SK-N-SH (cell line): ENCODE results near the gene AAMP. TPM values are rescaled to one million over a fixed set of nuclear protein-coding genes. Genes with fewer than 3 reads are reported as not detected.
A peak's percentile ranks its signal among the peaks of the same experiment; 100 is the strongest.

Experiments used
- CTCF ChIA-PET: fragments of 300-600, 350-600 bp; formaldehyde crosslinking; extraction: SDS; loops from one replicate; lab custom pipeline; 2021; lab: Yijun Ruan, JAX
- POLR2A ChIA-PET: fragments of 350-600 bp; sonication (Branson Sonifier 250); formaldehyde crosslinking; extraction: SDS; loops from one replicate; lab custom pipeline; 2020; ENCODE audit warnings: antibody characterized with exemption, inconsistent platforms; lab: Yijun Ruan, JAX
- DNase-seq: peaks from one replicate; pipeline ENCODE4 v3.0.0; 2012
- H2AFZ ChIP-seq: fragments of 200-600 bp; sonication (generic); 2 replicates; pipeline ENCODE4 v1.8.1; 2016; ENCODE audit warnings: antibody characterized with exemption, mild to moderate bottlenecking, low read depth
- H3F3A ChIP-seq: fragments of 200-600 bp; sonication (generic); replicated peaks from 2 replicates; pipeline ENCODE3; 2016; ENCODE audit warnings: antibody characterized with exemption, mild to moderate bottlenecking; ENCODE audit not compliant: insufficient read depth
- H3K27ac ChIP-seq, 2 experiments: fragments of 200-500 bp in 1 of 2; fragments of 200-600 bp in 1 of 2; sonication (Bioruptor generic) in 1 of 2; sonication (generic), shearing (Covaris generic) in 1 of 2; 2 replicates each; pipeline versions ENCODE4 v1.5.1 to v1.6.1; 2014 to 2016; ENCODE audit warnings: low read depth in 2 of 2, inconsistent platforms in 1 of 2, low read length in 1 of 2, mild to moderate bottlenecking in 1 of 2, mixed read lengths in 1 of 2
- H3K27me3 ChIP-seq: fragments of 200-600 bp; sonication (generic), shearing (Covaris generic); 2 replicates; pipeline ENCODE4 v1.6.1; 2016; ENCODE audit warnings: mixed run types; ENCODE audit not compliant: insufficient read depth
- H3K36me3 ChIP-seq, 2 experiments: fragments of 200-500 bp in 1 of 2; fragments of 200-600 bp in 1 of 2; sonication (Bioruptor generic) in 1 of 2; sonication (generic) in 1 of 2; replicated peaks in 1 of 2; 2 replicates each; pipeline versions ENCODE3 to v1.5.1; 2014 to 2016; ENCODE audit warnings: low read length in 1 of 2, mild to moderate bottlenecking in 1 of 2; ENCODE audit not compliant: insufficient read depth in 2 of 2, control insufficient read depth in 1 of 2
- H3K4me1 ChIP-seq, 2 experiments: fragments of 200-500 bp in 1 of 2; fragments of 200-600 bp in 1 of 2; sonication (Bioruptor generic) in 1 of 2; sonication (generic), shearing (Covaris generic) in 1 of 2; 2 replicates each; pipeline versions ENCODE4 v1.5.1 to v1.6.1; 2014 to 2016; ENCODE audit warnings: low read depth in 1 of 2, low read length in 1 of 2, mixed run types in 1 of 2; ENCODE audit not compliant: insufficient read depth in 2 of 2, control insufficient read depth in 1 of 2
- H3K4me2 ChIP-seq: fragments of 200-600 bp; sonication (generic), shearing (Covaris generic); 2 replicates; pipeline ENCODE4 v1.6.1; 2017; ENCODE audit warnings: mixed run types
- H3K4me3 ChIP-seq, 2 experiments: fragments of 200-500 bp in 1 of 2; fragments of 200-600 bp in 1 of 2; sonication (Bioruptor generic) in 1 of 2; sonication (generic), shearing (Covaris generic) in 1 of 2; 2 replicates each; pipeline versions ENCODE4 v1.5.1 to v1.8.1; 2014 to 2016; ENCODE audit warnings: low read depth in 2 of 2, inconsistent platforms in 1 of 2, low read length in 1 of 2, mild to moderate bottlenecking in 1 of 2, mixed read lengths in 1 of 2, moderate library complexity in 1 of 2
- H3K79me2 ChIP-seq: fragments of 200-600 bp; sonication (generic); 2 replicates; pipeline ENCODE4 v1.8.1; 2017; ENCODE audit warnings: mild to moderate bottlenecking; ENCODE audit not compliant: insufficient read depth
- H3K9ac ChIP-seq: fragments of 200-600 bp; sonication (generic); 2 replicates; pipeline ENCODE4 v1.6.1; 2017; ENCODE audit warnings: mixed run types
- H3K9me2 ChIP-seq: fragments of 200-600 bp; sonication (generic); 2 replicates; pipeline ENCODE4 v1.6.1; 2017; ENCODE audit warnings: mixed run types
- H3K9me3 ChIP-seq: fragments of 200-600 bp; sonication (generic); 2 replicates; pipeline ENCODE4 v1.6.1; 2017; ENCODE audit warnings: mixed run types, mild to moderate bottlenecking, moderate library complexity
- H4K20me1 ChIP-seq: fragments of 200-600 bp; sonication (generic); 2 replicates; pipeline ENCODE4 v1.6.1; 2017; ENCODE audit warnings: mild to moderate bottlenecking, mixed run types; ENCODE audit not compliant: insufficient read depth
- CHD2 ChIP-seq: fragments of 150-350 bp; IDR thresholded peaks from 2 replicates; pipeline ENCODE4 v1.6.1; 2018; ENCODE audit warnings: low read length; ENCODE audit not compliant: partially characterized antibody
- FOSL2 ChIP-seq: IDR thresholded peaks from 2 replicates; pipeline ENCODE4 v1.4.0; 2012; ENCODE audit warnings: low read depth, mild to moderate bottlenecking, moderate library complexity, borderline replicate concordance
- FOXJ3 ChIP-seq: sonication (generic); formaldehyde crosslinking; IDR thresholded peaks from 2 replicates; pipeline ENCODE4 v1.5.1; 2020; ENCODE audit warnings: mild to moderate bottlenecking, missing genetic modification reagents
- JUND ChIP-seq: IDR thresholded peaks from 2 replicates; pipeline ENCODE4 v1.4.0; 2012
- MEF2A ChIP-seq: IDR thresholded peaks from 2 replicates; pipeline ENCODE4 v1.4.0; 2012; ENCODE audit warnings: low read depth, borderline replicate concordance
- NFIC ChIP-seq: IDR thresholded peaks from 2 replicates; pipeline ENCODE4 v1.4.0; 2012; ENCODE audit warnings: borderline replicate concordance
- RAD21 ChIP-seq: IDR thresholded peaks from 2 replicates; pipeline ENCODE4 v1.6.1; 2012; ENCODE audit warnings: mild to moderate bottlenecking, low read length
- RCOR1 ChIP-seq: fragments of 150-350 bp; IDR thresholded peaks from 2 replicates; pipeline ENCODE4 v1.6.1; 2017; ENCODE audit warnings: antibody characterized with exemption, low read length
- TCF12 ChIP-seq: IDR thresholded peaks from 2 replicates; pipeline ENCODE4 v1.4.0; 2012
- USF2 ChIP-seq: fragments of 150-350 bp; IDR thresholded peaks from 2 replicates; pipeline ENCODE4 v1.6.1; 2017; ENCODE audit warnings: antibody characterized with exemption, low read length, low read depth, borderline replicate concordance
- YY1 ChIP-seq: IDR thresholded peaks from 2 replicates; pipeline ENCODE4 v1.4.0; 2012; ENCODE audit warnings: low read depth, mild to moderate bottlenecking
- WGBS: methylation state at CpG from one replicate; pipeline ENCODE4 v1.1.6; 2017; ENCODE audit warnings: low lambda C conversion rate; 5-methylcytosine and 5-hydroxymethylcytosine counted together
- polyA plus RNA-seq, 3 experiments: library from polyadenylated mRNA; depleted of rRNA; stranded (reverse); fragments of >200 nt; gene quantifications; 2 replicates each; pipeline ENCODE4 v1.2.3, GENCODE V29; 2012
- TF ChIP-seq, protein P1 (sequence below): fragments of 200-600 bp; sonication (generic); IDR thresholded peaks from 2 replicates; pipeline ENCODE4 v1.6.1; 2017; ENCODE audit warnings: antibody characterized with exemption, mild to moderate bottlenecking, moderate library complexity

Gene AAMP
- polyA plus RNA-seq, 1 of the 3 experiments (the other 2 are of a cell fraction), result 276 TPM

DNA sequence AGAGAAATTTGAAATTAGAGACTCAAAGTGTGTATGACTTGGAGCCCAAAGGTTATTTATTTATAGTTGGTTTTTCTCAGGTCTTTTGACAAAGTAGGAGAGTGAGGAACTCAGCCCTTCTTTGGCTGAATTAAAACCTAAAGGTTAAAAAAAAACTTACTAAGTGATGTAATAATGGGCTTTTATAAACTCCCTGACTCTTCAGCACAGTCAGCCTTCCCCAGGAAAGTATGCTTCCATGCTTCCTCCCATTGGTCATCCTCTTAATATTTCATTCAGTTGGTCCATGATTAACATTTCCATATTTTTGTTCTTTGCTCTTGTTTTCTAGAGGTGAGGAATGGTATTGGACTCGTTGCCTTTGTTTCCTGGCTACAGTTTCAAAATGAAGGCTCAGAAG lies 45.8 kb downstream of the AAMP start:
- no peak overlapping the region for H3K4me3 ChIP-seq
- H3K79me2 ChIP-seq, result peaks cover 93% of the 10 kb centered on the region
- peak overlapping the region in 1 of 2 experiments; percentile 1; a peak in 2 of 4 replicates for H3K27ac ChIP-seq
- no peak overlapping the region for H3K9ac ChIP-seq
- DNase-seq, result no peak
- 83% methylated on average over 1 of the region's 1 CpG for WGBS
- H3K4me2 ChIP-seq, result no peak overlapping the region
- H3K36me3 ChIP-seq, result peaks cover 70 to 73% of the 10 kb centered on the region in 2 experiments
- H3K9me3 ChIP-seq, result no peaks in the 10 kb centered on the region
- ChIA-PET POLR2A (no interaction called here), CTCF (no interaction called here)
- no peaks in the 10 kb centered on the region for H3K27me3 ChIP-seq
- peaks cover 69% of the 10 kb centered on the region for H4K20me1 ChIP-seq
- TF ChIP-seq NFIC, result no peak
- TF ChIP-seq CHD2, result no peak
- TF ChIP-seq JUND, result no peak
- TF ChIP-seq YY1, result no peak
- TF ChIP-seq, protein P1, sequence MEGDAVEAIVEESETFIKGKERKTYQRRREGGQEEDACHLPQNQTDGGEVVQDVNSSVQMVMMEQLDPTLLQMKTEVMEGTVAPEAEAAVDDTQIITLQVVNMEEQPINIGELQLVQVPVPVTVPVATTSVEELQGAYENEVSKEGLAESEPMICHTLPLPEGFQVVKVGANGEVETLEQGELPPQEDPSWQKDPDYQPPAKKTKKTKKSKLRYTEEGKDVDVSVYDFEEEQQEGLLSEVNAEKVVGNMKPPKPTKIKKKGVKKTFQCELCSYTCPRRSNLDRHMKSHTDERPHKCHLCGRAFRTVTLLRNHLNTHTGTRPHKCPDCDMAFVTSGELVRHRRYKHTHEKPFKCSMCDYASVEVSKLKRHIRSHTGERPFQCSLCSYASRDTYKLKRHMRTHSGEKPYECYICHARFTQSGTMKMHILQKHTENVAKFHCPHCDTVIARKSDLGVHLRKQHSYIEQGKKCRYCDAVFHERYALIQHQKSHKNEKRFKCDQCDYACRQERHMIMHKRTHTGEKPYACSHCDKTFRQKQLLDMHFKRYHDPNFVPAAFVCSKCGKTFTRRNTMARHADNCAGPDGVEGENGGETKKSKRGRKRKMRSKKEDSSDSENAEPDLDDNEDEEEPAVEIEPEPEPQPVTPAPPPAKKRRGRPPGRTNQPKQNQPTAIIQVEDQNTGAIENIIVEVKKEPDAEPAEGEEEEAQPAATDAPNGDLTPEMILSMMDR, result no peak
- no peak for TF ChIP-seq FOSL2
- no peak for TF ChIP-seq RCOR1
- TF ChIP-seq MEF2A, result no peak
- no peak for TF ChIP-seq USF2
- TF ChIP-seq RAD21, result no peak
- H3F3A ChIP-seq, result peaks cover 35% of the 10 kb centered on the region
- H2AFZ ChIP-seq, result no peak overlapping the region
- H3K4me1 ChIP-seq, result peaks cover 15 to 41% of the 10 kb centered on the region in 2 experiments
- H3K9me2 ChIP-seq, result no peaks in the 10 kb centered on the region

DNA sequence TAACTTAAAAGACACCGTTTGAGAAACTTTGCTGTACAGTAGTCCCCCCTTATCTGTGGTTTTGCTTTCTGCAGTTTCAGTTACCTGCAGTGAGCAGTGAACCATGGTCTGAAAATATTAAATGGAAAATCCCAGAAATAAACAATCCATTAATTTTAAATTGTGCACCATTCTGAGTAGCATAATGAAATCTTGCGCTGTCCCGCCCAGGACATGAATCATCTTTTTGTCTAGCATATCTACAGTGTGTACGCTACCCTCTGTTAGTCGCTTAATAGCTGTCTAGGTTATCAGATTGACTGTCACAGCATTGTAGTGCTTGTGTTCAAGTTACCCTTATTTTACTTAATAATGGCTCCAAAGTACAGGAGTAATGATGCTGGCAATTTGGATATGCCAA lies 46.9 kb downstream of the AAMP start:
- TF ChIP-seq FOXJ3 (CRISPR knock-in tag) (no peak), TCF12 (no peak), YY1 (no peak)
- no peaks in the 10 kb centered on the region for H3K9me2 ChIP-seq
- no peak overlapping the region for H3K4me3 ChIP-seq
- ChIA-PET POLR2A (no interaction called here), CTCF (no interaction called here)
- no peak overlapping the region for H3K4me2 ChIP-seq
- peaks cover 80% of the 10 kb centered on the region for H4K20me1 ChIP-seq
- no peak overlapping the region for H2AFZ ChIP-seq
- H3K4me1 ChIP-seq, result peaks cover 15 to 30% of the 10 kb centered on the region in 2 experiments
- H3K27me3 ChIP-seq, result no peaks in the 10 kb centered on the region
- H3K79me2 ChIP-seq, result peaks cover 100% of the 10 kb centered on the region
- H3K27ac ChIP-seq, result no peak overlapping the region
- H3K36me3 ChIP-seq, result peaks cover 62 to 65% of the 10 kb centered on the region in 2 experiments
- peaks cover 23% of the 10 kb centered on the region for H3F3A ChIP-seq
- H3K9ac ChIP-seq, result no peak overlapping the region
- H3K9me3 ChIP-seq, result no peaks in the 10 kb centered on the region
- 85% methylated on average over 5 of the region's 5 CpGs for WGBS
- DNase-seq, result no peak
